ENCODE data around the gene ZNF594. TPM values are rescaled to one million over a fixed set of nuclear protein-coding genes. Genes with fewer than 3 reads are reported as not detected.
"Not testable (repeated sequence)": the region's sequence is repeated elsewhere in the genome, so short reads cannot be mapped to it uniquely, and the experiment has no call there.

Gene ZNF594
- total RNA-seq, 3 donors from 2014 or later: 9.4 to 27.7 (median 22.6) TPM

GRCh38 chr17:5181509-5182305 lies 10.0 kb downstream of the ZNF594 start:
- Histone ChIP-seq H3K36me3 (no peaks in the 10 kb centered on the region), H3K9me3 (peaks cover 93 to 99% of the 10 kb centered on the region in 2 donors), H3K27ac (no peak overlapping the region), H3K4me1 (no peaks in the 10 kb centered on the region), H3K4me3 (no peak overlapping the region), H3K27me3 (no peaks in the 10 kb centered on the region)
- intact Hi-C loops (cut with DNase I; ENCODE audit: low total_unique reads): no loop called here
- no peak for DNase-seq (ENCODE audit: low spot score in 2 of 2)
- TF ChIP-seq CTCF (IDR thresholded peaks at IDR 0.05) (no peak), POLR2AphosphoS5 (IDR thresholded peaks at IDR 0.05) (no peak), POLR2A (IDR thresholded peaks at IDR 0.05) (no peak)

- Histone ChIP-seq H3K4me1 (no peaks in the 10 kb centered on the region), H3K9me3 (peaks cover 81 to 90% of the 10 kb centered on the region in 2 donors), H3K27me3 (no peaks in the 10 kb centered on the region), H3K27ac (no peak overlapping the region), H3K4me3 (no peak overlapping the region), H3K36me3 (no peaks in the 10 kb centered on the region)
- DNase-seq (ENCODE audit: low spot score in 2 of 2): no peak
- TF ChIP-seq POLR2AphosphoS5 (IDR thresholded peaks at IDR 0.05) (no peak), CTCF (IDR thresholded peaks at IDR 0.05) (no peak), POLR2A (IDR thresholded peaks at IDR 0.05) (no peak)
- intact Hi-C loops (cut with DNase I; ENCODE audit: low total_unique reads): no loop called here
Observed at GRCh38 chr17:5179003-5179402, 12.7 kb downstream of the ZNF594 start.

DNA sequence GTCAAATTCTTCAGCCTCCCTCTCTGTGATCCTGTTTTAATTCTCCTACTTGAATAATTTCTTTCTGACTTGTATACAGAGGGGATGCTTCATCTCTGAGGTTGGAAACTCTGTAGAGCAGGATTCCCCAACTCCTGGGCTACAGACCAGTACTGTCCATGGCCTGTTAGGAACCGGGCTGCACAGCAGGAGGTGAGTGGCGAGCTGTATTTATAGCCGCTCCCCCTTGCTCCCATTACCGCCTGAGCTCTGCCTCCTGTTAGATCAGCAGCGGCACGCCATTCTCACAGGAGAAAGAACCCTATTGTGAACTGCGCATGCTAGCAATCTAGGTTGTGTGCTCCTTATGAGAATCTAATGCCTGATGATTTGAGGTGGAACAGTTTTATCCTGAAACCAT lies 16.6 kb downstream of the ZNF594 start:
- peaks cover 41 to 61% of the 10 kb centered on the region in 2 donors for H3K9me3 ChIP-seq
- intact Hi-C loops (cut with DNase I; ENCODE audit: low total_unique reads): not testable (repeated sequence)

DNA sequence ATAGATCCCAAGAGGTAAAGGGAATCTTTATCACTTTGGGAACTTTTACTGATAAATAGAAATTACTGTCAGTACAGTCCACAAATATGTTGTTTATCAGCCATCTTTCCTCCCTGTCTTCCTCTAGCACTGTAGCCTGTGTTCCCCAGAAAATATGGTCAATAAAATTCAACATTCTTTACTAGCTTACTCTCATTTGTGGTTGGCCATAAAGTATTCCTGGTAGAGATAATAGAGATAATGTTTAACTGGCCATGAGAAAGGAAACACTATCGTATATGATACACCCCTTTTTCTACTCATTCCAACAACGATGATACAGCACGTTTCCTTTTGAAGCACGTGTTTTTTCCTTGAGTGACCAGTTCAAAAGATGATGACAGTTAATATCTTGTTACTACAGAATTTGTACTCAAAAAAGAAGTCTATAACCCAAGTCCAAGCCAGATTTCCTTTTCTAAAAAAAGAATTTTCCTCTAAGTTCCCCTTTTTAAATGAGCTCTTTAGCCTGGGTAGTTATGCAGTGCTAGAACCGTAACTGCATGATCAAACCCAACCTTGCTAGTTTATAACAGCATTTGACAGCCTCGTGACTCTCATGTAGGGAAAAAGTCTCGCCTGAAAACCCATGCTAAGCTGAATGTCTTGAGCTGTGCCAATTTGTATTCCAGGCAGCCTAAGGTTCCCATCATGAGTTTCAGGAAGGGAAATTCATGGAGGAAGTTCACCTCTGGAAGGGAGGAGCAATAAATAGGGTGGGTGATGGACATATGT lies 25.7 kb downstream of the ZNF594 start:
- H3K4me3 ChIP-seq; H3K27me3 ChIP-seq; H3K27ac ChIP-seq; H3K36me3 ChIP-seq; H3K4me1 ChIP-seq; DNase-seq (ENCODE audit: low spot score in 2 of 2); H3K9me3 ChIP-seq; intact Hi-C loops (cut with DNase I; ENCODE audit: low total_unique reads): not testable (repeated sequence)

More for the DNA sequence above, 16.6 kb downstream of the ZNF594 start:
- not testable (repeated sequence) for H3K4me3 ChIP-seq; DNase-seq (ENCODE audit: low spot score in 2 of 2); H3K27me3 ChIP-seq; H3K27ac ChIP-seq; H3K36me3 ChIP-seq; H3K4me1 ChIP-seq

DNA sequence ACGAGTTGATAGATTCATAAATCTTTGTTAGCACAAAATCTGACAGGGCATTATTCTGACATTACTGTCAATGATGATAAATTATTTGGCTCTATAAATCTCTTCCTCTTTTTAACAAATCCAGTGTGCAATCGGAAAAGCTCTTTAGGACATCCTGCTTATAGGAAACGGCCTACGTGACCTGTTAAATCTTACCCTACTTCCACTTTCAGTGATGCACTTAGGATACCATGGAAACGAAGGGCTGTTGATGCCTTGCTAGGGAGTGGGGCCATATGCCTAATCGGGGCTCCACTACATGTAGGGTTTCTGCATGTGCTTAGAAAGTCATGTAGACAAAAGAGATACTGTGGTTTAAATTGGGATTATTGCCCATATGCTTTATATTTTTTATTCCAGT lies 27.2 kb downstream of the ZNF594 start:
- Histone ChIP-seq H3K4me1 (no peaks in the 10 kb centered on the region), H3K9me3 (no peaks in the 10 kb centered on the region), H3K4me3 (no peak overlapping the region), H3K36me3 (no peaks in the 10 kb centered on the region), H3K27me3 (no peaks in the 10 kb centered on the region), H3K27ac (no peak overlapping the region)
- no peak for DNase-seq (ENCODE audit: low spot score in 2 of 2)
- intact Hi-C loops (cut with DNase I; ENCODE audit: low total_unique reads): no loop called here
- no peak for TF ChIP-seq CTCF (IDR thresholded peaks at IDR 0.05)
- no peak for TF ChIP-seq POLR2A (IDR thresholded peaks at IDR 0.05)
- no peak for TF ChIP-seq POLR2AphosphoS5 (IDR thresholded peaks at IDR 0.05)

- H3K4me3 ChIP-seq; H3K9me3 ChIP-seq; H3K4me1 ChIP-seq; DNase-seq (ENCODE audit: low spot score in 2 of 2); H3K27ac ChIP-seq; H3K27me3 ChIP-seq; H3K36me3 ChIP-seq; intact Hi-C loops (cut with DNase I; ENCODE audit: low total_unique reads): not testable (repeated sequence)
Observed at GRCh38 chr17:5161793-5162192, 29.9 kb downstream of the ZNF594 start.

- H3K36me3 ChIP-seq; H3K27me3 ChIP-seq; H3K4me1 ChIP-seq; intact Hi-C loops (cut with DNase I; ENCODE audit: low total_unique reads); H3K9me3 ChIP-seq; H3K4me3 ChIP-seq; H3K27ac ChIP-seq; DNase-seq (ENCODE audit: low spot score in 2 of 2): not testable (repeated sequence)
Observed at GRCh38 chr17:5160702-5161101, 31.0 kb downstream of the ZNF594 start.

- H3K27ac ChIP-seq; intact Hi-C loops (cut with DNase I; ENCODE audit: low total_unique reads); H3K27me3 ChIP-seq; H3K4me3 ChIP-seq; H3K9me3 ChIP-seq; DNase-seq (ENCODE audit: low spot score in 2 of 2); H3K4me1 ChIP-seq; H3K36me3 ChIP-seq: not testable (repeated sequence)
Observed at GRCh38 chr17:5146122-5146521, 45.5 kb downstream of the ZNF594 start.

GRCh38 chr17:5142877-5143276 lies 48.8 kb downstream of the ZNF594 start:
- H3K36me3 ChIP-seq; H3K27me3 ChIP-seq; H3K4me1 ChIP-seq; DNase-seq (ENCODE audit: low spot score in 2 of 2); intact Hi-C loops (cut with DNase I; ENCODE audit: low total_unique reads); H3K9me3 ChIP-seq; H3K27ac ChIP-seq; H3K4me3 ChIP-seq: not testable (repeated sequence)

Data from breast epithelium (tissue), 4 donors.